Measurements from ENCODE around the gene LRGUK. TPM values are rescaled to one million over a fixed set of nuclear protein-coding genes. Genes with fewer than 3 reads are reported as not detected.

LRGUK gene
- total RNA-seq = 11.8 TPM

GRCh38 chr7:134126966-134127848 lies at the start of gene LRGUK:
LRGUK (plus strand) TSS chr7:134127340; CDS start chr7:134127368, 28 bp downstream.

Other genes starting within 250 kb of the LRGUK start
- gene SLC35B4, start 189.6 kb downstream of the LRGUK start, total RNA-seq = 32.3 TPM